Measurements from ENCODE around the gene DAZAP2.

GRCh38 chr12:51238037-51238509 is 553 bp upstream of the DAZAP2 start:
- TF ChIP-seq CTCF (IDR thresholded peaks at IDR 0.05 in 2 of 3, conservative IDR thresholded peaks at IDR 0.05 in 1 of 3; ENCODE audit: insufficient read depth in 2 of 3, low read depth in 1 of 3, low read length in 3 of 3) (no peak), YY1 (IDR thresholded peaks at IDR 0.05; ENCODE audit: borderline replicate concordance in 1 of 3, control insufficient read depth in 1 of 3, extremely low read depth in 1 of 3, insufficient read depth in 3 of 3, insufficient read length in 1 of 3, insufficient replicate concordance in 2 of 3, low read depth in 1 of 3, low read length in 2 of 3) (no peak), EP300 (IDR thresholded peaks at IDR 0.05; ENCODE audit: low read length) (no peak), MAFG (tag; conservative IDR thresholded peaks at IDR 0.05) (no peak), CREM (IDR thresholded peaks at IDR 0.05; ENCODE audit: low read depth) (no peak), RFX5 (IDR thresholded peaks at IDR 0.05; ENCODE audit: low read depth, low read length) (no peak), BRF1 (IDR thresholded peaks at IDR 0.05; ENCODE audit: borderline replicate concordance, extremely low read depth, insufficient read length) (no peak), ZNF766 (CRISPR knock-in tag; conservative IDR thresholded peaks at IDR 0.05) (no peak), NFATC3 (IDR thresholded peaks at IDR 0.05) (no peak)

All from K562 (cell line).